GM18873 (cell line): ENCODE data around the gene CTTNBP2NL.
A peak's percentile ranks its signal among the peaks of the same experiment; 100 is the strongest.
"Not testable (repeated sequence)": the region's sequence is repeated elsewhere in the genome, so short reads cannot be mapped to it uniquely, and the experiment has no call there.

Experiments
- ATAC-seq: cut with Tn5 transposase; IDR thresholded peaks from one replicate; pipeline ENCODE4 v1.9.1; 2021; ENCODE audit warnings: mild to moderate bottlenecking, moderate library complexity, moderate number of reproducible peaks; ENCODE audit not compliant: unreplicated experiment, low FRiP score

CTTNBP2NL gene

GRCh38 chr1:112457955-112458354, 61.9 kb downstream of the CTTNBP2NL start:
- ATAC-seq: no peak

GRCh38 chr1:112458756-112459155, 62.7 kb downstream of the CTTNBP2NL start:
- ATAC-seq: no peak

GRCh38 chr1:112460615-112461014, 64.6 kb downstream of the CTTNBP2NL start:
- ATAC-seq: no peak

- no peak for ATAC-seq
Measured at GRCh38 chr1:112461200-112461871, 65.3 kb downstream of the CTTNBP2NL start.

- ATAC-seq: no peak
Measured at GRCh38 chr1:112462953-112463279, 66.9 kb downstream of the CTTNBP2NL start.

- ATAC-seq: no peak
Measured at GRCh38 chr1:112464501-112464900, 68.5 kb downstream of the CTTNBP2NL start.

- no peak for ATAC-seq
Measured at GRCh38 chr1:112465122-112465521, 69.1 kb downstream of the CTTNBP2NL start.

GRCh38 chr1:112466078-112466660, 70.2 kb downstream of the CTTNBP2NL start:
- ATAC-seq: peak; percentile 80

- not testable (repeated sequence) for ATAC-seq
Measured at GRCh38 chr1:112470324-112470723, 74.3 kb downstream of the CTTNBP2NL start.

GRCh38 chr1:112470966-112471365, 75.0 kb downstream of the CTTNBP2NL start:
- ATAC-seq: no peak

- no peak for ATAC-seq
Measured at GRCh38 chr1:112472142-112472541, 76.1 kb downstream of the CTTNBP2NL start.

- ATAC-seq: no peak
Measured at GRCh38 chr1:112477550-112477949, 81.5 kb downstream of the CTTNBP2NL start.

- no peak for ATAC-seq
Measured at GRCh38 chr1:112478314-112478713, 82.3 kb downstream of the CTTNBP2NL start.

- not testable (repeated sequence) for ATAC-seq
Measured at GRCh38 chr1:112486063-112486462, 90.0 kb downstream of the CTTNBP2NL start.

- ATAC-seq: not testable (repeated sequence)
Measured at GRCh38 chr1:112487686-112488085, 91.7 kb downstream of the CTTNBP2NL start.

- ATAC-seq: no peak
Measured at GRCh38 chr1:112488141-112488540, 92.1 kb downstream of the CTTNBP2NL start.

GRCh38 chr1:112492076-112492475, 96.1 kb downstream of the CTTNBP2NL start:
- no peak for ATAC-seq

GRCh38 chr1:112493351-112493750, 97.3 kb downstream of the CTTNBP2NL start:
- no peak for ATAC-seq

GRCh38 chr1:112496290-112496689, 100.3 kb downstream of the CTTNBP2NL start:
- no peak for ATAC-seq

GRCh38 chr1:112501810-112502641, 106.0 kb downstream of the CTTNBP2NL start:
- ATAC-seq: no peak

- ATAC-seq: no peak
Measured at GRCh38 chr1:112502826-112503225, 106.8 kb downstream of the CTTNBP2NL start.
